ENCODE data around the gene SLC24A4.

DNA sequence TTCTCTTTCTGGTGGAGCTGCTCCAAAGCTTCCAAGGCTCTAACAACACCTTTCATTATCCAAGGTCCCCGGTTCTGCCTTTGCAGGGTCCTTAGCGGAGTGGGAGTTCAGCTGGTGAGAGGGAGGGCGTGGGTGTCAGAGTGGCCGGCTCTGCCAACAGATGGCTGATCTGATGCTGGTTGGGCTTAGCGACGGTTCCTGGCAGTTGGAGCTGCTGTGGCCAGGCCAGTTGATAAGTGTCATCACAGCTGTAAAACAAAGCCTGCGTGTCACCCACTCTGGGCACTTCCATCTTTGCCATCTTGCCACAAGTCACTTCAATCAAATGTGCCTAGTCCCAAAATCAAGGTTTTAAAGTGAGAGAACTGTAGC is 226.9 kb downstream of the SLC24A4 start:
- TF ChIP-seq EP300 (IDR thresholded peaks at IDR 0.05) (no peak), POLR2A (IDR thresholded peaks at IDR 0.05) (no peak), POLR2AphosphoS5 (IDR thresholded peaks at IDR 0.05) (peak; percentile 72)
- TF ChIP-seq, protein P1, sequence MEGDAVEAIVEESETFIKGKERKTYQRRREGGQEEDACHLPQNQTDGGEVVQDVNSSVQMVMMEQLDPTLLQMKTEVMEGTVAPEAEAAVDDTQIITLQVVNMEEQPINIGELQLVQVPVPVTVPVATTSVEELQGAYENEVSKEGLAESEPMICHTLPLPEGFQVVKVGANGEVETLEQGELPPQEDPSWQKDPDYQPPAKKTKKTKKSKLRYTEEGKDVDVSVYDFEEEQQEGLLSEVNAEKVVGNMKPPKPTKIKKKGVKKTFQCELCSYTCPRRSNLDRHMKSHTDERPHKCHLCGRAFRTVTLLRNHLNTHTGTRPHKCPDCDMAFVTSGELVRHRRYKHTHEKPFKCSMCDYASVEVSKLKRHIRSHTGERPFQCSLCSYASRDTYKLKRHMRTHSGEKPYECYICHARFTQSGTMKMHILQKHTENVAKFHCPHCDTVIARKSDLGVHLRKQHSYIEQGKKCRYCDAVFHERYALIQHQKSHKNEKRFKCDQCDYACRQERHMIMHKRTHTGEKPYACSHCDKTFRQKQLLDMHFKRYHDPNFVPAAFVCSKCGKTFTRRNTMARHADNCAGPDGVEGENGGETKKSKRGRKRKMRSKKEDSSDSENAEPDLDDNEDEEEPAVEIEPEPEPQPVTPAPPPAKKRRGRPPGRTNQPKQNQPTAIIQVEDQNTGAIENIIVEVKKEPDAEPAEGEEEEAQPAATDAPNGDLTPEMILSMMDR (IDR thresholded peaks at IDR 0.05): no peak
